AG04449 (cell line): Measurements from ENCODE around the gene TXNL4A.

Experiments
- CTCF ChIA-PET: fragments of 350-600 bp; formaldehyde crosslinking; extraction: SDS; loops from one replicate; lab custom pipeline; 2021; ENCODE audit warnings: antibody characterized with exemption; lab: Yijun Ruan, JAX
- POLR2A ChIA-PET: fragments of 400-600, 350-600 bp; formaldehyde crosslinking; extraction: SDS; loops from one replicate; lab custom pipeline; 2020; ENCODE audit warnings: antibody characterized with exemption, inconsistent platforms; lab: Yijun Ruan, JAX
- DNase-seq: peaks from one replicate; pipeline ENCODE4 v3.0.0-alpha.2; 2010; ENCODE audit warnings: low read depth, low spot score
- H3K4me3 ChIP-seq: 2 replicates; pipeline ENCODE4 v1.5.1; 2011; ENCODE audit warnings: low read depth, mild to moderate bottlenecking, control low read depth, low read length
- TF ChIP-seq, protein P1 (sequence below): IDR thresholded peaks from one replicate; pipeline ENCODE4 v1.5.1; 2011; ENCODE audit warnings: mild to moderate bottlenecking, moderate library complexity, low read length, control low read depth, inconsistent platforms; ENCODE audit not compliant: insufficient read depth; ENCODE audit errors: missing control alignments

TXNL4A gene

DNA sequence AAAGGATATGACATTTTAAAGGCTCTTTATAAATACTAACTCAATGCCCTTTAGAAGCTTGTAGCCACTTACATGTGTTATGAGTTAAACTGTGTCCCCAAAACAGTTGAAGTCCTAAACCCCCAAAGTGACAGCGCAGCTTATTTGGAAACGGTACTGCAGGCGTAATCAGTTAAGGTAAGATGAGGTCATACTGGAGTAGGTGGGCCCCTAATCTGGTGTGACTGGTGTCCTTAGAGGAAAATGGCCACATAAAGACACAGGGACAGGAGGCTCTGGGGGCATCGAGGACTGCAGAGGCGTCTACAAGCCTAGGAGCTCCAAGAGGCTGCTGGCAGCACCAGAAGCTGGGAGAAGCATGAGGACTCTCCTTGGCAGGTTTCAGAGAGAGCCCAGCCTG, 8.5 kb downstream of the TXNL4A start:
- ChIA-PET CTCF (no interaction called here), POLR2A (no interaction called here)
- no peak overlapping the region for H3K4me3 ChIP-seq
- no peak for DNase-seq
- TF ChIP-seq, protein P1, sequence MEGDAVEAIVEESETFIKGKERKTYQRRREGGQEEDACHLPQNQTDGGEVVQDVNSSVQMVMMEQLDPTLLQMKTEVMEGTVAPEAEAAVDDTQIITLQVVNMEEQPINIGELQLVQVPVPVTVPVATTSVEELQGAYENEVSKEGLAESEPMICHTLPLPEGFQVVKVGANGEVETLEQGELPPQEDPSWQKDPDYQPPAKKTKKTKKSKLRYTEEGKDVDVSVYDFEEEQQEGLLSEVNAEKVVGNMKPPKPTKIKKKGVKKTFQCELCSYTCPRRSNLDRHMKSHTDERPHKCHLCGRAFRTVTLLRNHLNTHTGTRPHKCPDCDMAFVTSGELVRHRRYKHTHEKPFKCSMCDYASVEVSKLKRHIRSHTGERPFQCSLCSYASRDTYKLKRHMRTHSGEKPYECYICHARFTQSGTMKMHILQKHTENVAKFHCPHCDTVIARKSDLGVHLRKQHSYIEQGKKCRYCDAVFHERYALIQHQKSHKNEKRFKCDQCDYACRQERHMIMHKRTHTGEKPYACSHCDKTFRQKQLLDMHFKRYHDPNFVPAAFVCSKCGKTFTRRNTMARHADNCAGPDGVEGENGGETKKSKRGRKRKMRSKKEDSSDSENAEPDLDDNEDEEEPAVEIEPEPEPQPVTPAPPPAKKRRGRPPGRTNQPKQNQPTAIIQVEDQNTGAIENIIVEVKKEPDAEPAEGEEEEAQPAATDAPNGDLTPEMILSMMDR = no peak

- POLR2A ChIA-PET = no interaction called here
- DNase-seq = no peak
- TF ChIP-seq, protein P1 = no peak
- CTCF ChIA-PET = interaction anchor here (3.0 kb wide), 1 partner anchor 10 kb away, joined by 10 read pairs; no protein-coding TSS in a partner anchor
- no peak overlapping the region for H3K4me3 ChIP-seq
Observed at GRCh38 chr18:79975985-79976680, 12.2 kb downstream of the TXNL4A start.

GRCh38 chr18:79975043-79975442, 13.3 kb downstream of the TXNL4A start:
- DNase-seq = no peak

GRCh38 chr18:79974025-79974654, 14.2 kb downstream of the TXNL4A start:
- CTCF ChIA-PET = interaction anchor here (1.4 to 3.0 kb wide), 3 partner anchors 9 to 14 kb away, joined by 3 to 10 read pairs (median 7); partner anchors contain the start of gene TXNL4A
- POLR2A ChIA-PET = no interaction called here
- no peak for DNase-seq
- TF ChIP-seq, protein P1 = no peak
- H3K4me3 ChIP-seq = no peak overlapping the region

More at GRCh38 chr18:79975043-79975442, 13.3 kb downstream of the TXNL4A start:
- ChIA-PET CTCF (interaction anchor here (3.0 kb wide), 1 partner anchor 11 kb away, joined by 10 read pairs; no protein-coding TSS in a partner anchor), POLR2A (no interaction called here)
- H3K4me3 ChIP-seq = no peak overlapping the region
- TF ChIP-seq, protein P1 = no peak

- H3K4me3 ChIP-seq = no peak overlapping the region
- CTCF ChIA-PET = interaction anchor here (1.4 to 1.8 kb wide), 2 partner anchors 10 to 14 kb away, joined by 3 to 7 read pairs; partner anchors contain the start of gene TXNL4A
- TF ChIP-seq, protein P1 = no peak
- POLR2A ChIA-PET = no interaction called here
- DNase-seq = no peak
Observed at GRCh38 chr18:79973517-79973916, 14.8 kb downstream of the TXNL4A start.

- POLR2A ChIA-PET = no interaction called here
- DNase-seq = no peak
- no peak overlapping the region for H3K4me3 ChIP-seq
- TF ChIP-seq, protein P1 = no peak
- CTCF ChIA-PET = interaction anchor here (1.8 kb wide), 1 partner anchor 15 kb away, joined by 7 read pairs; the partner anchor contains the start of gene TXNL4A
Observed at GRCh38 chr18:79972720-79973119, 15.6 kb downstream of the TXNL4A start.
